NCI-H146 treated with DMSO at 0.1 percent for 48 hours (cell line): Measurements from ENCODE around the gene WNT7B.

Source experiments
- DNase-seq: peaks from one replicate; lab custom pipeline; 2025; ENCODE audit not compliant: unreplicated experiment; lab: John Stamatoyannopoulos, UW

Gene WNT7B

GRCh38 chr22:45914309-45914708, 62.7 kb downstream of the WNT7B start:
- no peak for DNase-seq

- no peak for DNase-seq
These were observed 64.1 kb downstream of the WNT7B start for GRCh38 chr22:45912910-45913309.

- DNase-seq: no peak
These were observed 65.2 kb downstream of the WNT7B start for GRCh38 chr22:45911601-45912271.

GRCh38 chr22:45910928-45911467, 66.0 kb downstream of the WNT7B start:
- no peak for DNase-seq

- DNase-seq: no peak
These were observed 68.0 kb downstream of the WNT7B start for GRCh38 chr22:45908961-45909360.

GRCh38 chr22:45907996-45908395, 69.0 kb downstream of the WNT7B start:
- no peak for DNase-seq

- DNase-seq: no peak
These were observed 69.6 kb downstream of the WNT7B start for GRCh38 chr22:45907378-45907777.

GRCh38 chr22:45906946-45907345, 70.0 kb downstream of the WNT7B start:
- no peak for DNase-seq

GRCh38 chr22:45905924-45906865, 70.8 kb downstream of the WNT7B start:
- DNase-seq: no peak

- DNase-seq: peak; percentile 2
These were observed 71.5 kb downstream of the WNT7B start for GRCh38 chr22:45905326-45905923.

- DNase-seq: no peak
These were observed 72.7 kb downstream of the WNT7B start for GRCh38 chr22:45904236-45904635.

GRCh38 chr22:45903355-45904135, 73.4 kb downstream of the WNT7B start:
- DNase-seq: no peak

- DNase-seq: no peak
These were observed 79.2 kb downstream of the WNT7B start for GRCh38 chr22:45897736-45898135.

- no peak for DNase-seq
These were observed 79.9 kb downstream of the WNT7B start for GRCh38 chr22:45896964-45897538.

- no peak for DNase-seq
These were observed 80.6 kb downstream of the WNT7B start for GRCh38 chr22:45896153-45896951.

- DNase-seq: no peak
These were observed 81.4 kb downstream of the WNT7B start for GRCh38 chr22:45895436-45896152.

GRCh38 chr22:45893516-45893915, 83.4 kb downstream of the WNT7B start:
- no peak for DNase-seq

GRCh38 chr22:45892681-45893461, 84.1 kb downstream of the WNT7B start:
- DNase-seq: no peak
